GM21723 (cell line): Measurements from ENCODE around the gene HMGA1.

Experiments used
- ATAC-seq: cut with Tn5 transposase; IDR thresholded peaks from one replicate; pipeline ENCODE4 v1.9.1; 2021; ENCODE audit warnings: mild to moderate bottlenecking, moderate library complexity; ENCODE audit not compliant: unreplicated experiment

HMGA1 gene

DNA sequence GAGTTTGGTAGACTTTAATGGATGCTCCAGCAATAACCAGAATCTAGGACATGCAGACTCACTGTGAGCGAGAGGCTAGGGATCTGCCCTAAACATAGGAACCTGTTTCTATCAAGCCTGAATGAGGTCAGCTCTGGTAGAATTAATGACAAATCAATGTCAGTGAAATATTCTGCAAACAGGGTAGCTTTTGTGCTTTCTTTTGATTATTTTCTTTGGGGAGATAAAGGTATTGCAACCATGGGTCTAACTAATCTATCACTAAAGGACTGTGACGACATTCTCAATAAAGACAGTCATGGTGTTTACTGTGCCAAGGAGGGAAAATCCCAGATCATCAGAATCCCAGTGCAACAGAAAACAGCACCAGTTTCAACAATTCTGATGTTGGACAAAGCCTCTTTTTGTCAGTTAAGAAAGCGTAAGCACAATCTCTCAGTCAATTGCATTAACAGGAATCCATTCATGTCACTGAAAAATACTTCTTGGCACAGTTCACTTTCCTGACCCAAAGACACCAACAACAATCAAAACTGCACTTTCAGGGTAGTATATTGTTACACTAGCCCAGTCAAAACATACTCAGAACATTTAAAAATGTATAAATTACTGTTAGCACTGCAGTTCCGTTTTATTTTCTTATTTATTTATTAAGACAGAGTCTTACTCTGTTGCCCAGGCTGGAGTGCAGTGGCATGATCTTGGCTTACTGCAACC, 48.9 kb downstream of the HMGA1 start:
- ATAC-seq, result no peak

GRCh38 chr6:34288581-34288980, 51.9 kb downstream of the HMGA1 start:
- ATAC-seq, result no peak

GRCh38 chr6:34289137-34289536, 52.5 kb downstream of the HMGA1 start:
- ATAC-seq, result no peak

DNA sequence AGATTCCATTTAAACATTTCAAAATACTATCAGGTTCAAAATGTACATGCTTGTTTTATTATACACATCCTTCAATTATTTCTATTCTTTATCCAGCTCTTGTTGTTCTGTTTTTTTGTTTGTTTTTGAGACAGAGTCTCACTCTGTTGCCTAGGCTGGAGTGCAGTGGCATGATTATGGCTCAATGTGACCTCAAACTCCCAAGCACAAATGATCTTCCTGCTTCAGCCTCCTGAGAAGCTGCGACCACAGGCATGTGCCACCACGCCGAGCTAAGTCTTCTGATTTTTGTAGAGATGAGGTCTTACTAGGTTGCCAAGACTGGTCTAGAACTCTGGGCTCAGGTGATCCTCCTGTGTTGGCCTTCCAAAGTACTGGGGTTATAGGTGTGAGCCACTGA, 56.3 kb downstream of the HMGA1 start:
- no peak for ATAC-seq

DNA sequence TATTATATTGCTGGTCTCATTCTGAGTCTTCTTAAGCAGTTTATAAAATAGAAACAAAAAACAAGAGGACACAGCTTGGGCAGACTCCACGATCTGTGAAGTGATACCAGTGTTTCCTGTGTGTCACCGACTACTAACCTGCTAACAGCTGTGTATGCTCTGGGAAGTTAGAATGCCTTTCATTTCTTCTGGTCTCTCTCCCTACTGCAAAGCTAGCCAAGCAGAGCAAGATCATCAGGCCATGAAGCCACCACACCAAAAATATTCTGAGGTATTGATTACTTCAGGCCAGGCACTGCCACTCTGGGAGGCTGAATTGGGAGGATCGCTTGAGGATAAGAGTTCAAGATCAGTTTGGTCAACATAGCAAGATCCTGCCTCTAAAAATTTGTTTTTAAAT, 59.0 kb downstream of the HMGA1 start:
- peak; percentile 82 for ATAC-seq
